GM23338 (cell line): Measurements from ENCODE around the gene HOXA11.

ENCODE experiments used
- CREB1 ChIP-seq: fragments of 250-450 bp; sonication (Bioruptor Pico); IDR thresholded peaks from 2 replicates; pipeline ENCODE4 v1.5.0; 2020; ENCODE audit warnings: low read depth, mild to moderate bottlenecking, moderate library complexity
- EZH2 ChIP-seq: fragments of 200-600 bp; sonication (generic); IDR thresholded peaks from one replicate; pipeline ENCODE4 v1.8.0; 2017; ENCODE audit warnings: antibody characterized with exemption, mild to moderate bottlenecking, low read depth; ENCODE audit not compliant: unreplicated experiment
- POLR2AphosphoS5 ChIP-seq: IDR thresholded peaks from 2 replicates; pipeline ENCODE4 v1.6.1; 2016; ENCODE audit warnings: antibody characterized with exemption, low read depth
- ZNF331 ChIP-seq: fragments of 250-450 bp; sonication (Bioruptor Pico); IDR thresholded peaks from 2 replicates; pipeline ENCODE4 v1.5.0; 2020; ENCODE audit warnings: low read depth, mild to moderate bottlenecking, moderate library complexity
- TF ChIP-seq, protein P1 (sequence below), 2 experiments: fragments of 200-600 bp in 1 of 2; sonication (generic) in 1 of 2; conservative IDR thresholded peaks; 2 replicates each; pipeline versions ENCODE4 v1.5.1 to v1.6.1; 2016 to 2017; ENCODE audit warnings: antibody characterized with exemption in 2 of 2, low read depth in 2 of 2, mild to moderate bottlenecking in 2 of 2, moderate library complexity in 1 of 2
- TF ChIP-seq, protein P2 (sequence below): IDR thresholded peaks from one replicate; pipeline ENCODE4 v1.6.1; 2018; ENCODE audit warnings: antibody characterized with exemption; ENCODE audit not compliant: unreplicated experiment

- TF ChIP-seq, protein P1, sequence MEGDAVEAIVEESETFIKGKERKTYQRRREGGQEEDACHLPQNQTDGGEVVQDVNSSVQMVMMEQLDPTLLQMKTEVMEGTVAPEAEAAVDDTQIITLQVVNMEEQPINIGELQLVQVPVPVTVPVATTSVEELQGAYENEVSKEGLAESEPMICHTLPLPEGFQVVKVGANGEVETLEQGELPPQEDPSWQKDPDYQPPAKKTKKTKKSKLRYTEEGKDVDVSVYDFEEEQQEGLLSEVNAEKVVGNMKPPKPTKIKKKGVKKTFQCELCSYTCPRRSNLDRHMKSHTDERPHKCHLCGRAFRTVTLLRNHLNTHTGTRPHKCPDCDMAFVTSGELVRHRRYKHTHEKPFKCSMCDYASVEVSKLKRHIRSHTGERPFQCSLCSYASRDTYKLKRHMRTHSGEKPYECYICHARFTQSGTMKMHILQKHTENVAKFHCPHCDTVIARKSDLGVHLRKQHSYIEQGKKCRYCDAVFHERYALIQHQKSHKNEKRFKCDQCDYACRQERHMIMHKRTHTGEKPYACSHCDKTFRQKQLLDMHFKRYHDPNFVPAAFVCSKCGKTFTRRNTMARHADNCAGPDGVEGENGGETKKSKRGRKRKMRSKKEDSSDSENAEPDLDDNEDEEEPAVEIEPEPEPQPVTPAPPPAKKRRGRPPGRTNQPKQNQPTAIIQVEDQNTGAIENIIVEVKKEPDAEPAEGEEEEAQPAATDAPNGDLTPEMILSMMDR (conservative IDR thresholded peaks at IDR 0.05; ENCODE audit: low read depth in 2 of 2): no peak
- TF ChIP-seq POLR2AphosphoS5: no peak
- no peak for TF ChIP-seq CREB1
- no peak for TF ChIP-seq ZNF331 (CRISPR knock-in tag)
- TF ChIP-seq, protein P2, sequence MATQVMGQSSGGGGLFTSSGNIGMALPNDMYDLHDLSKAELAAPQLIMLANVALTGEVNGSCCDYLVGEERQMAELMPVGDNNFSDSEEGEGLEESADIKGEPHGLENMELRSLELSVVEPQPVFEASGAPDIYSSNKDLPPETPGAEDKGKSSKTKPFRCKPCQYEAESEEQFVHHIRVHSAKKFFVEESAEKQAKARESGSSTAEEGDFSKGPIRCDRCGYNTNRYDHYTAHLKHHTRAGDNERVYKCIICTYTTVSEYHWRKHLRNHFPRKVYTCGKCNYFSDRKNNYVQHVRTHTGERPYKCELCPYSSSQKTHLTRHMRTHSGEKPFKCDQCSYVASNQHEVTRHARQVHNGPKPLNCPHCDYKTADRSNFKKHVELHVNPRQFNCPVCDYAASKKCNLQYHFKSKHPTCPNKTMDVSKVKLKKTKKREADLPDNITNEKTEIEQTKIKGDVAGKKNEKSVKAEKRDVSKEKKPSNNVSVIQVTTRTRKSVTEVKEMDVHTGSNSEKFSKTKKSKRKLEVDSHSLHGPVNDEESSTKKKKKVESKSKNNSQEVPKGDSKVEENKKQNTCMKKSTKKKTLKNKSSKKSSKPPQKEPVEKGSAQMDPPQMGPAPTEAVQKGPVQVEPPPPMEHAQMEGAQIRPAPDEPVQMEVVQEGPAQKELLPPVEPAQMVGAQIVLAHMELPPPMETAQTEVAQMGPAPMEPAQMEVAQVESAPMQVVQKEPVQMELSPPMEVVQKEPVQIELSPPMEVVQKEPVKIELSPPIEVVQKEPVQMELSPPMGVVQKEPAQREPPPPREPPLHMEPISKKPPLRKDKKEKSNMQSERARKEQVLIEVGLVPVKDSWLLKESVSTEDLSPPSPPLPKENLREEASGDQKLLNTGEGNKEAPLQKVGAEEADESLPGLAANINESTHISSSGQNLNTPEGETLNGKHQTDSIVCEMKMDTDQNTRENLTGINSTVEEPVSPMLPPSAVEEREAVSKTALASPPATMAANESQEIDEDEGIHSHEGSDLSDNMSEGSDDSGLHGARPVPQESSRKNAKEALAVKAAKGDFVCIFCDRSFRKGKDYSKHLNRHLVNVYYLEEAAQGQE: no peak
- TF ChIP-seq EZH2: no peak
Measured at GRCh38 chr7:27182285-27182841, 2.7 kb downstream of the HOXA11 start.
